Ishikawa (cell line): Measurements from ENCODE around the gene RPS29.

Experiments
- CEBPB ChIP-seq: IDR thresholded peaks from 2 replicates; pipeline ENCODE4 v1.6.1; 2012
- CREB1 ChIP-seq: IDR thresholded peaks from 2 replicates; pipeline ENCODE4 v1.6.1; 2012; ENCODE audit warnings: low read depth
- EGR1 ChIP-seq: IDR thresholded peaks from 2 replicates; pipeline ENCODE4 v1.6.1; 2012
- EP300 ChIP-seq: IDR thresholded peaks from 2 replicates; pipeline ENCODE4 v1.6.1; 2012; ENCODE audit warnings: borderline replicate concordance
- FOXM1 ChIP-seq: IDR thresholded peaks from 2 replicates; pipeline ENCODE4 v1.6.1; 2012; ENCODE audit warnings: low read depth, borderline replicate concordance
- MAX ChIP-seq: IDR thresholded peaks from 2 replicates; pipeline ENCODE4 v1.6.1; 2012
- NFIC ChIP-seq: IDR thresholded peaks from 2 replicates; pipeline ENCODE4 v1.6.1; 2012
- RAD21 ChIP-seq: IDR thresholded peaks from 2 replicates; pipeline ENCODE4 v1.6.1; 2012; ENCODE audit warnings: low read depth
- TAF1 ChIP-seq: IDR thresholded peaks from 2 replicates; pipeline ENCODE4 v1.6.1; 2012; ENCODE audit warnings: low read depth, mild to moderate bottlenecking
- TCF12 ChIP-seq: IDR thresholded peaks from 2 replicates; pipeline ENCODE4 v1.6.1; 2012; ENCODE audit warnings: low read depth
- TEAD4 ChIP-seq: IDR thresholded peaks from 2 replicates; pipeline ENCODE4 v1.6.1; 2012
- USF1 ChIP-seq: IDR thresholded peaks from 2 replicates; pipeline ENCODE4 v1.6.1; 2012
- YY1 ChIP-seq: IDR thresholded peaks from 2 replicates; pipeline ENCODE4 v1.6.1; 2012; ENCODE audit warnings: low read depth
- ZBTB7A ChIP-seq: IDR thresholded peaks from 2 replicates; pipeline ENCODE4 v1.6.1; 2012; ENCODE audit warnings: low read depth
- TF ChIP-seq, protein P1 (sequence below): IDR thresholded peaks from 2 replicates; pipeline ENCODE4 v1.6.1; 2012; ENCODE audit warnings: low read depth, mild to moderate bottlenecking

RPS29 gene

GRCh38 chr14:49623941-49624839 is 38.0 kb upstream of the RPS29 start:
- TF ChIP-seq EP300 (no peak), CREB1 (no peak), TCF12 (no peak), TEAD4 (no peak), CEBPB (no peak), TAF1 (no peak), USF1 (no peak), FOXM1 (no peak)
- TF ChIP-seq, protein P1, sequence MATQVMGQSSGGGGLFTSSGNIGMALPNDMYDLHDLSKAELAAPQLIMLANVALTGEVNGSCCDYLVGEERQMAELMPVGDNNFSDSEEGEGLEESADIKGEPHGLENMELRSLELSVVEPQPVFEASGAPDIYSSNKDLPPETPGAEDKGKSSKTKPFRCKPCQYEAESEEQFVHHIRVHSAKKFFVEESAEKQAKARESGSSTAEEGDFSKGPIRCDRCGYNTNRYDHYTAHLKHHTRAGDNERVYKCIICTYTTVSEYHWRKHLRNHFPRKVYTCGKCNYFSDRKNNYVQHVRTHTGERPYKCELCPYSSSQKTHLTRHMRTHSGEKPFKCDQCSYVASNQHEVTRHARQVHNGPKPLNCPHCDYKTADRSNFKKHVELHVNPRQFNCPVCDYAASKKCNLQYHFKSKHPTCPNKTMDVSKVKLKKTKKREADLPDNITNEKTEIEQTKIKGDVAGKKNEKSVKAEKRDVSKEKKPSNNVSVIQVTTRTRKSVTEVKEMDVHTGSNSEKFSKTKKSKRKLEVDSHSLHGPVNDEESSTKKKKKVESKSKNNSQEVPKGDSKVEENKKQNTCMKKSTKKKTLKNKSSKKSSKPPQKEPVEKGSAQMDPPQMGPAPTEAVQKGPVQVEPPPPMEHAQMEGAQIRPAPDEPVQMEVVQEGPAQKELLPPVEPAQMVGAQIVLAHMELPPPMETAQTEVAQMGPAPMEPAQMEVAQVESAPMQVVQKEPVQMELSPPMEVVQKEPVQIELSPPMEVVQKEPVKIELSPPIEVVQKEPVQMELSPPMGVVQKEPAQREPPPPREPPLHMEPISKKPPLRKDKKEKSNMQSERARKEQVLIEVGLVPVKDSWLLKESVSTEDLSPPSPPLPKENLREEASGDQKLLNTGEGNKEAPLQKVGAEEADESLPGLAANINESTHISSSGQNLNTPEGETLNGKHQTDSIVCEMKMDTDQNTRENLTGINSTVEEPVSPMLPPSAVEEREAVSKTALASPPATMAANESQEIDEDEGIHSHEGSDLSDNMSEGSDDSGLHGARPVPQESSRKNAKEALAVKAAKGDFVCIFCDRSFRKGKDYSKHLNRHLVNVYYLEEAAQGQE: no peak

GRCh38 chr14:49623387-49623786 is 37.2 kb upstream of the RPS29 start:
- TF ChIP-seq ZBTB7A: no peak
- TF ChIP-seq TAF1: no peak
- no peak for TF ChIP-seq CEBPB
- no peak for TF ChIP-seq RAD21
- no peak for TF ChIP-seq EP300
- no peak for TF ChIP-seq USF1
- no peak for TF ChIP-seq EGR1
- no peak for TF ChIP-seq TEAD4
- TF ChIP-seq MAX: no peak
- TF ChIP-seq NFIC: no peak
- no peak for TF ChIP-seq CREB1
- no peak for TF ChIP-seq TCF12
- TF ChIP-seq, protein P1: no peak
- TF ChIP-seq YY1: no peak
- TF ChIP-seq FOXM1: no peak

- no peak for TF ChIP-seq FOXM1
- TF ChIP-seq TAF1: no peak
- TF ChIP-seq TEAD4: no peak
- TF ChIP-seq NFIC: no peak
- no peak for TF ChIP-seq CREB1
- TF ChIP-seq EP300: no peak
- TF ChIP-seq RAD21: no peak
- TF ChIP-seq TCF12: no peak
- TF ChIP-seq ZBTB7A: no peak
Observed at GRCh38 chr14:49622022-49622607, 35.9 kb upstream of the RPS29 start.

- TF ChIP-seq TCF12: no peak
- peak; percentile 88 for TF ChIP-seq MAX
Observed at GRCh38 chr14:49621114-49621881, 35.1 kb upstream of the RPS29 start.
